Mononuclear cell (primary cell): ENCODE data around the gene FRRS1L. TPM values are rescaled to one million over a fixed set of nuclear protein-coding genes. Genes with fewer than 3 reads are reported as not detected.

ENCODE experiments used
- H3K27me3 ChIP-seq: 2 replicates; pipeline ENCODE4 v1.6.0; 2011; ENCODE audit warnings: low read length, control low read depth; ENCODE audit not compliant: insufficient read depth
- H3K4me1 ChIP-seq: 2 replicates; pipeline ENCODE4 v1.5.1; 2011; ENCODE audit warnings: mild to moderate bottlenecking, low read length, control low read depth; ENCODE audit not compliant: insufficient read depth
- H3K4me3 ChIP-seq: 2 replicates; pipeline ENCODE4 v1.5.1; 2011; ENCODE audit warnings: mild to moderate bottlenecking, low read length, moderate library complexity
- H3K9me3 ChIP-seq: 2 replicates; pipeline ENCODE4 v1.5.1; 2011; ENCODE audit warnings: low read depth, mild to moderate bottlenecking, control low read depth, low read length
- total RNA-seq: library from RNA; depleted of rRNA; stranded (reverse); fragments of >200 nt; gene quantifications from one replicate; pipeline ENCODE4 v1.2.3, GENCODE V29; 2012

Gene FRRS1L
- total RNA-seq, 1 donor, result under 0.01 TPM

DNA sequence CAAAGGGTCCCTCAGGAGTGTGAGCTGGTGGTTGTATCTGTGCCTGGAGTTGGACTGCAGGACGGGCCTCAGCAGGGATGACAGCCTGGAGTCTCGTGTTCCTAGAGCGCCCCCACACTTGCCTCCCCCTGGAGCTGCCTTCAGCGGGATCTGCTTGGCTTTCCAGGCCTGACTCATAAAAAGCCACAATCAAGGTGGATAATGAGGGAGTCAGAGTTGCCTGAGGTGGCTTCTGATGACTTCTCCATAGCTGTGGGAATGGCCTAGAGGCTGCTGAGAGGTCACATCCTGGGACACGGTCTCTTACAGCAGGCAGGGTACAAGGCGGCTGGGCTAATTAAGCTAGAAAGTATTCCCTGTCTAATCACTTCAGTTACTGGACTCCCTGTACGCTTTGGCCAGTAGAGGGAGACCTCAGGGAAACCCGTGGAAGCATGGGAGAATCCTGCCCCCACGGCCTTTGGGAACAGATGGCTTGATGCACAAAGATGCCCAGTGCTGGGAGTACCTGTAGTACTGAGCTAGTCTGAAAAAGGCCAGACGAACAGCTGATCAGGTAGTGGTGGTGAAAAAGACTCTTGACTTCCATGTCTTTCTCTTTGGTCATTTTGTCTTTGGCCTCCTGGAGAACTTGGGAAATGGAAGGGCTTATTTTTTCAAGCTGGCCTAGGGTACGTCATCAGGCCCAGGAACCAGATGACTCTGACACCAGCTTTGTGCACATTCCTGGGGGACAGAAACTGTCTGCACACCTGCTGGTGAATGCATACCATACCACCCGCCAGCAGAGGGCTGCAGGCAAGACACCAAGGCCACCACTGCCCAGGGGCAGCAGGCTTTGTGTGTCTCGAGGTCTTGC, 16.1 kb upstream of the FRRS1L start:
- H3K4me1 ChIP-seq, result no peaks in the 10 kb centered on the region
- no peak overlapping the region for H3K4me3 ChIP-seq
- no peaks in the 10 kb centered on the region for H3K27me3 ChIP-seq
- H3K9me3 ChIP-seq, result no peaks in the 10 kb centered on the region

DNA sequence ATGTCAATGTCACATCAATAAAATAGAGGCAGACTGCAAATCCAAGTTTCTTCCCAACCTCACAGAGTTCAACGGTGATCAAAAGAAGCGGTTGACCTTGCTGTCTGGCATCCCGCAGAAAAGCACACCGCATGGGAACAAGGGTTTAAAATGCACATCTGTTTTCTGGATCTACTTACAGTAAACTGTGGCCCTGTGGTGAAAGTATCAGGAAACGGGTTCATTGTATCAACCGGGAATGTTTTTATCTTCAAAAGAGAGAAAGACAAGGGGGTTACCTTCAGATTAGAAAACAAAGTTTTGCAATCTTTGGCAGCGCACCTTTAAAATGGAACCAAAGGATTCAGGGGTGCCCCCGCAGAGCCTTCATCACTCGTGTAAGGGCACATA, 15.5 kb upstream of the FRRS1L start:
- H3K4me1 ChIP-seq, result no peaks in the 10 kb centered on the region
- H3K9me3 ChIP-seq, result no peaks in the 10 kb centered on the region
- H3K27me3 ChIP-seq, result no peaks in the 10 kb centered on the region
- no peak overlapping the region for H3K4me3 ChIP-seq

DNA sequence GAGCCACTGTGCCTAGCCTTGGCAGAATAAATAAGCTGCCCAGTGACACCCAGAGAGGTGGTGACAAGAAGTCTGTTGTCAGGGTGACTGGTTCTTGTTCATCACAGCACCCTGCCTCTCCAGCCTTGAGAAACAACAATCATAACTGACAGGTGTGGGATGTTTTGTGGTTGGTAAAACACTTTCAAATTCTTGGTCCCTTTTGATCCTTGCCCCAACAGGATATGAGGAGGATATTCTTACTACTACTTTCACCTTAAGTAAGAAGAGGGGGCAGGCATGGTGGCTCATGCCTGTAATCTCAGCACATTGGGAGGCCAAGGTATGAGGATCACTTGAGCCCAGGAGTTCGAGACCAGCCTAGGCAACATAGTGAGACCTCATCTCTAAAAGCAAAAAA, 14.2 kb upstream of the FRRS1L start:
- no peak overlapping the region for H3K4me3 ChIP-seq

DNA sequence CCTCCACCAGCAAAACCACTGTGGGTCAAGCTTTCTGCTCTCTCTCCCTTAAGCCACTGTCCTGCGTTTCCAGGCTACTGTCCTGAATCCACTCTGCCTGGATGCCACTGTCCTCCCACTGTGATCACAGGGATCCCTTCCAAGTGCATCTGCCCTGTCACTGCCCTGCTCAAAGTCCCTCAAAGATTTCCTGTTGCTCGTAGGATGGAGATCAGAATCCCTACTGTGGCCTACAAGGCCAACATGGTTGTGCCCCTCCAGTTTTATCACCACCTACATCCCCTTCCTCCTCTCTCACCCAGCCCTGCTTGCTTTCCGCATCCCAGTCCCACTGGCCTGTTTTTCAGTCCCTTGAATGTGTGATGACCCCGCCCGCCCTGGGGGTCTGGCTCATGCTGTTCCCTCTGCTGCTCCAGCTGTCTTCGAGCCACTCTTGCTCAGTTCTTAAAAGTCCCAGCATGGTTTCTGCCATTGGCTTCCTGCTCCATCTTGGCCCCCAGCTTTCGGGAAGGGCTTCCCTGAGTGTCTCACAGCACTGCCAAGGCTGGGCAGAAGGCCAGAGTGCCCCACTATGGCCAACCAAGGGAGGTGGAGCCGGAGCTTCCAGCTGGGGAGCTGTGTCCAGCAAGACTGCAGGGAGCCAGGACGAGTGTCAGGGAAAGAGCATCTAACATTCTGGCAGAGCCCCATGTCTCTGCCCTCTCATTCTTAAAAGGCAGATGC, 12.9 kb upstream of the FRRS1L start:
- no peaks in the 10 kb centered on the region for H3K4me1 ChIP-seq
- no peaks in the 10 kb centered on the region for H3K9me3 ChIP-seq
- no peaks in the 10 kb centered on the region for H3K27me3 ChIP-seq
- no peak overlapping the region for H3K4me3 ChIP-seq

More for the DNA sequence above, 14.2 kb upstream of the FRRS1L start:
- no peaks in the 10 kb centered on the region for H3K27me3 ChIP-seq
- no peaks in the 10 kb centered on the region for H3K9me3 ChIP-seq
- H3K4me1 ChIP-seq, result no peaks in the 10 kb centered on the region

DNA sequence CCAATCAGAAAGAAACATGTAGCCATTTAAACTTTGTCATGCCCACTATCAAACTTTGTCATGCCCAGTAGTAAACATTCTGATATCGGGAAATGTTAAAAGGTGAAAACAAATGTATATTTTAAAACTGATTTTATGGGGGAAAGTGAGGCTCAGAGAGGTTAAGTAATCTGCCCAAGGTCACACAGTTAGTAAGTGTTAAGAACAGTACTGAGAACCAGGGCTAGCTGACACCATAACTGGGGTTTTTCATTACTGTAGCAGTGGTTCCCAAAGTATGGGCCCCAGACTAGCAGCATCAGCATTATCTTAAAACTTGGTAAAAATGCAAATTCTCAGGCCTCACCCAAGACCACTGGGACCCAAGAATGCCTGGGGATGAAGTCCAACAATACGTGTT, 9.9 kb upstream of the FRRS1L start:
- Histone ChIP-seq H3K9me3 (no peaks in the 10 kb centered on the region), H3K27me3 (peaks cover 4% of the 10 kb centered on the region), H3K4me1 (no peaks in the 10 kb centered on the region), H3K4me3 (no peak overlapping the region)

DNA sequence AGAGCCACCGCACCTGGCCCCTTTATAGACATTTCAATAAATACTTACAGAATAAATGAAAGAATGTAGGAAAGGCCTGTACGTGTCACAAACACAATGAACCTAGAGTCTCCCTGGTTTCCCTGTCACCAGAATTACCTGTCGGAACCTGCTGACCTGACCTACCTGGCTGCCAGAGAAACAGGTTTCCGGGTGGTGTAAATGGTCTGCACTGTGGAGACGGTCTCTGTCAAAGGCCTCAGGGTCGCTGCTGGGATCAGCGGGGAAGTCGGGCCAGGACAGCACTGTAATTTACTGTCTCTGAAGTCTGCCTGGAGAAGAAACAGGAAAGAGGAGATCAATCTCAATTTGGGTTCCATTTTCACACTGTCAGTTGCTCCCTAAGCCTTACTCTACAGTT, 9.3 kb upstream of the FRRS1L start:
- H3K9me3 ChIP-seq, result no peaks in the 10 kb centered on the region
- H3K4me3 ChIP-seq, result no peak overlapping the region

DNA sequence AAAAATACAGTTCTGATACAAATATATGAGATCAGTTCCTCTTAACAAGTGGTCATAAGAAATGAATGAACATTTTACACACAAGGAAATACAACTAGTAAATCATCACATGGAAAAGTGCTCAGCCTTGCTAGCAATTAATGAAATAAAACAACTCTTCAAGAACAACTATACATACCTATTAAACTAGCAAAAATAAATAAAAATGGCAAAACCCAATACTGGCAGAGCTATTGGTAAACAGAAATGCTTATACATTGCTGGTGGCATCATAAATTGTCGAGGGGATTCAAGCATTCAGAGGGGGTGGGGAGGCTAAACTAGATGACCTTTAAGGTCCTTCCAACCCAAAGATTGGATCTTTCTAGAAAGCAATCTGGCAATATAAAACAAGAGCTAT, 5.9 kb upstream of the FRRS1L start:
- peaks cover 18% of the 10 kb centered on the region for H3K27me3 ChIP-seq
- H3K4me3 ChIP-seq, result no peak overlapping the region
- H3K4me1 ChIP-seq, result no peaks in the 10 kb centered on the region
- no peaks in the 10 kb centered on the region for H3K9me3 ChIP-seq

More for the DNA sequence above, 9.3 kb upstream of the FRRS1L start:
- Histone ChIP-seq H3K4me1 (no peaks in the 10 kb centered on the region), H3K27me3 (peaks cover 6% of the 10 kb centered on the region)

DNA sequence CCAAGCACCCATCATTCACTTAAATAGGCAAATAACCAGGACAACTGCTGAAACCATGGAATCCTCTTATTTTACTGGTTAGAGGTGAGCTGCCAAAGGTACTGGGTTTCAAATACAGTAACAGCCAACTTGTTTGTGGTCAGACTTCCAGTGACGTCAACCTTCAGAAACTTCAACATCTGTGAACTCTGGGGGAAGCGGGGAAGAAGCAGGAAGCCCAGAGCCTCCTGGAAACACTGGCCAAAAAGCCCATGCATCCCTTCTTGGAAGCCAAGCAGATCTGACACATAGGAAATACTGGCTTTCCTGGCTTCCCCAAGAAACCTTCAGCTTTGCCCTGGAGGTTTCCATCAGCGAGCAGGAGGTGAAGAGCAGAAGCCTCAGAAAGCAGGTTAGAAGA, 4.9 kb upstream of the FRRS1L start:
- Histone ChIP-seq H3K4me1 (no peaks in the 10 kb centered on the region), H3K27me3 (peaks cover 26% of the 10 kb centered on the region), H3K4me3 (no peak overlapping the region), H3K9me3 (no peaks in the 10 kb centered on the region)

DNA sequence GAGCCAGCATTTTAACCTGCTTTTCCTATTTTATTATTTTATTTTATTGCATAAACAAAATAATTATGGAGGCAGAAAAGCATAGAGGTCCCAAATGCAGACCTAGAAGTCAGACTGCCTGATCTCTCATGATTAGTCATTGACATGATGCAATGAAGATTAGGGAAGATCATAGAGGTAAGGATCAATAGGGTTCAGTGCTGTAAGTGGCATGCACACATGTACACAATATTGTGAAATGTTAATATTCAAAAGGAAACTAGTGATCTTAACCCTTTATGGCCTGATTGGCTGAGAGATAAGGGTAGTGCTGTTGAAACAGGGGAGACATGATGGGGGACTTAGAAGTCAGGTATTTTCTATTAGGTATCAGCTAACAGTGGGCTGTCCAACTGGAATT, 1.1 kb upstream of the FRRS1L start:
- no peak overlapping the region for H3K4me3 ChIP-seq
- H3K27me3 ChIP-seq, result peaks cover 43% of the 10 kb centered on the region
- no peaks in the 10 kb centered on the region for H3K9me3 ChIP-seq
- no peaks in the 10 kb centered on the region for H3K4me1 ChIP-seq

DNA sequence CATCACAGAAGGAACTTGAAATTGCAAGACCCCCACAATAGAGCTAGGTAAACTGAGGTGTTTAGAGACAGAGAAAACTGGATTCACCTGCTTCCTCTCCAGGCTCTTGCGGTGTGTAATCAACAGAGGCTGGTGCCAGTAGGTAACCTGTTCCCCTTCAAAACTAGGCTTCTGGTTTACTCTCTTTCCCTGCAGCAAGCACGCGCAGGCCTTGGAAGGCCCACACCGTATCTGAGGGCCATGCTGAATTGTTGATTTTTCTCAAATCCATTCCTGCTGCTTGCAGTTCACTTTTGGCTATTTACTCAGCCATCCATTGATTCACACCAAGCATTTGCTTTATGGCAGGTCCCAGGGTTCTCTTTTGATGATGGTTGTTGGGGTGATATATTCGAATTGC, 667 bp upstream of the FRRS1L start:
- H3K4me3 ChIP-seq, result no peak overlapping the region
- peaks cover 43% of the 10 kb centered on the region for H3K27me3 ChIP-seq
- no peaks in the 10 kb centered on the region for H3K9me3 ChIP-seq
- H3K4me1 ChIP-seq, result no peaks in the 10 kb centered on the region

DNA sequence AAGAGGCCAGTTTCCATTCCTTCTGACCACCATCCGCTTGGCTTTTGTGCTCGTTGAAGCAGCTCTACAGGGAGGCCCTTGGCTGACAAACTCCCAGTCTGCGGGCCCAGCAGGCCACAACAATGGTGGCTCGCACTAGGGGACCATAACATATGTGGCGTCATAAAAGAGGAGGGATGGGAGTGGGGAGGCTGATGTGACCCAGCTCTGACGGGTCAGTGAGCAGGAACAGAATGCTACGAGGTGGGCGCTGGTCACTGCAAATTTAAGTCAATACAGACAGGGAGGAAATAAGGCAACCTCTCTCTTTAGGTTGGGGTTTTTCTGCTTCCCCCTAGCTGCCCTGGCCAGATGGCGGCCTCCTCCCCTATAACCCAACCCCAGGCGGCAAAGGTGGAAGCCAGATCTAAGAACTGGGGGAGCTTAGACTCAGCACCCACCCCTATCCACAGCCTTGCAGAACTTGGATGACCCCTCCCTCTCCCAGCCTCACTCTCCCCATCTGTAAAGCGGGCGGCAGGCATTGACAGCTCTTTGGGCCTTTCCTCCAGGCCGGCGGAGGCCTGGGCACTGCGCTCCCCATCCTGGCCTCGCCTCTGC, 778 bp downstream of the FRRS1L start:
- no peaks in the 10 kb centered on the region for H3K4me1 ChIP-seq
- peaks cover 38% of the 10 kb centered on the region for H3K27me3 ChIP-seq
- H3K4me3 ChIP-seq, result no peak overlapping the region
- no peaks in the 10 kb centered on the region for H3K9me3 ChIP-seq

DNA sequence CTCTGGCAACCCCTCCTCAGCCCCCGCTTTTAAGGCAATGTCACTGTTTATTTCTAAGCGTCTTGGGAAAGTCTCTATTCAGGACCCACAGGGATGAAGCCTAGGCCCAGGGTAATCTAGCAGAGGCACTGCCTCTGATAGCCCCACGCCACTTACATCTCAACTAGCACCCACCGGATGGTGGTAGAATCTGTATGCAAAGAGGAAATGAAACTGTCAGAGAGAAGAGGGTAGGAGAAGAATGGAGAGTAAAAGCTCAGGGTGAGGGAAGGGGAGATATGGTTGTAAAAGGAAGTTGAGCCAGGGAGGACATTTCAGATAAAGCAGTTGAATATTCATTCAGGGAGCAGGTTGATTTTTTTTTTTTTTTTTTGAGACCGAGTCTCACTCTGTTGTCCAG, 3.0 kb downstream of the FRRS1L start:
- Histone ChIP-seq H3K4me1 (no peaks in the 10 kb centered on the region), H3K9me3 (no peaks in the 10 kb centered on the region), H3K27me3 (peaks cover 30% of the 10 kb centered on the region), H3K4me3 (no peak overlapping the region)

DNA sequence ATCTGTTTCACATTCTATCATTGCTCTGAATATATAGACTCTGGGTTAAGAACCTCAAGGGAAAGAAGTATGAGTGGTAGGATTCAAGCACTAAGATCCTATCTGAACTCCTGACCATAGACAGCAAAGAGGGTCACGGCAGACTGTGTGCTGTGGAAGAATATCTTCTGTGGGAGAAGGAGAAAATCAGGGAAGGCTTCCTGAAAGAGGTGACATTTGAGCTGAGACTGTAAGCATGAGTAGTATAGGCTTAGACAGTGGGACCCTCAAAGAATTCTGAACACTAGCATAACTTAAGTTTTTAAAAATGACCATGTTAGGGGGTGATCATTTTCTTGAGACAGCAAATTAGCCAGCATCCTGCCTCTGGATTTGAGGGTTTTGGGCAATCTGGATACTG, 3.9 kb downstream of the FRRS1L start:
- no peaks in the 10 kb centered on the region for H3K4me1 ChIP-seq
- H3K9me3 ChIP-seq, result no peaks in the 10 kb centered on the region
- no peak overlapping the region for H3K4me3 ChIP-seq
- H3K27me3 ChIP-seq, result peaks cover 28% of the 10 kb centered on the region

DNA sequence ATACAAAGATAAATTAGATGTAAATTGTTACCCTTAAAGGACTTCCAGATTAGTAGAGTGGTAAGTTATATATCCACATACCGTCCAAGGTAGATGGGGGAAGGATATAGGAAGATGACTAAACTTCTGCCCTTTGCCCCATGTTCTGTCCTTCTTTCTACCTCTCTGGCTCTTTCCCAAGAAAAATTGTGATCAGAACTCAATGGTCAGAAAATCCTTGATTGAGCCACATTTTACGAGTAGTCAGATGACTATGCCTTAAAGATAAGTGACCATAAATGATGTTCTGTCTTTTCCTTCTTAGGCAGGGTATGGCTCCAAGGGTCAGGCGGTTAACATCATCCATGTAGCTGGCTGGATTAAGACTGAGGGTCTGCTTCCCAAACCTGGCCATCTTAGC, 4.4 kb downstream of the FRRS1L start:
- no peaks in the 10 kb centered on the region for H3K9me3 ChIP-seq
- peaks cover 22% of the 10 kb centered on the region for H3K27me3 ChIP-seq
- no peaks in the 10 kb centered on the region for H3K4me1 ChIP-seq
- no peak overlapping the region for H3K4me3 ChIP-seq

DNA sequence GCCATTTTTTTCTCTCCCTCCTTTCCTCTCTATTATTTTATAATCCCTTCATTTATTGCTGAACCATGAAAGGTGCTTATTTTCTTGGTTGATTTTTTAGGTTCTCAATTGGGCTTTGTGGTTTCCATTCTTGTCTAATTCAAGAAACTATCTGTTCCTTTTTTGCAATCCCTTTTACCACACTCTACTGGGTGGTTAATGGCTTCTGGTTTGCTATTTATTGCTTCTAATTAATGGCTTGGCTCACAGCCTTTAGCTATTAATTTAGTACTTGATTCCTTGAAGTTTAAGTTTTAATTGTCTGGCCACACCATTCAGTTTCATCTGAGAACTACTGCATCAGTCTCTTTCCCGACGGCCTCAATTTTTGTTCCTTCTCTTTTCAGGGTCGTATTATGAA, 5.6 kb downstream of the FRRS1L start:
- H3K27me3 ChIP-seq, result peaks cover 17% of the 10 kb centered on the region
- no peak overlapping the region for H3K4me3 ChIP-seq
- H3K4me1 ChIP-seq, result no peaks in the 10 kb centered on the region
- no peaks in the 10 kb centered on the region for H3K9me3 ChIP-seq
